Skeletal muscle tissue (tissue), 4 donors: ENCODE data around the gene NSUN7. TPM values are rescaled to one million over a fixed set of nuclear protein-coding genes. Genes with fewer than 3 reads are reported as not detected.

ENCODE experiments used
- H3K27ac ChIP-seq: one replicate; pipeline ENCODE4 v1.7.0; 2013; ENCODE audit warnings: mild to moderate bottlenecking, low read depth, low read length, inconsistent platforms
- H3K27me3 ChIP-seq, 3 donors: one replicate each; pipeline ENCODE4 v1.7.0; 2013; ENCODE audit warnings: low read length in 3 of 3; ENCODE audit not compliant: control insufficient read depth in 3 of 3, insufficient read depth in 3 of 3
- H3K36me3 ChIP-seq, 3 donors: one replicate each; pipeline ENCODE4 v1.7.0; 2013; ENCODE audit warnings: low read length in 3 of 3; ENCODE audit not compliant: control insufficient read depth in 3 of 3, insufficient read depth in 3 of 3
- H3K4me1 ChIP-seq, 3 donors: one replicate each; pipeline ENCODE4 v1.7.0; 2013; ENCODE audit warnings: low read length in 3 of 3, mild to moderate bottlenecking in 3 of 3; ENCODE audit not compliant: control insufficient read depth in 3 of 3, insufficient read depth in 3 of 3
- H3K4me3 ChIP-seq, 3 donors: one replicate each; pipeline ENCODE4 v1.7.0; 2013; ENCODE audit warnings: low read length in 3 of 3
- H3K9ac ChIP-seq, 3 donors: one replicate each; pipeline ENCODE4 v1.7.0; 2013; ENCODE audit warnings: low read length in 3 of 3, mild to moderate bottlenecking in 3 of 3, moderate library complexity in 2 of 3, low read depth in 1 of 3
- H3K9me3 ChIP-seq, 3 donors: one replicate each; pipeline ENCODE4 v1.7.0; 2013; ENCODE audit warnings: low read length in 3 of 3; ENCODE audit not compliant: control insufficient read depth in 3 of 3
- total RNA-seq: library from RNA; depleted of rRNA; stranded (reverse); fragments of >200 nt; gene quantifications from one replicate; pipeline ENCODE4 v1.2.3, GENCODE V29; 2014
- donor health status: Osteomylitis.

The NSUN7 gene
- total RNA-seq, 1 donor from 2014 or later: 2.6 TPM

GRCh38 chr4:40720351-40720750, 29.4 kb upstream of the NSUN7 start:
- Histone ChIP-seq H3K36me3 (no peaks in the 10 kb centered on the region), H3K4me3 (no peak overlapping the region), H3K9me3 (no peaks in the 10 kb centered on the region), H3K27me3 (no peaks in the 10 kb centered on the region), H3K4me1 (no peaks in the 10 kb centered on the region), H3K9ac (no peak overlapping the region), H3K27ac (no peak overlapping the region)

- no peak overlapping the region for H3K27ac ChIP-seq
- no peak overlapping the region for H3K4me3 ChIP-seq
- no peak overlapping the region for H3K9ac ChIP-seq
Observed at GRCh38 chr4:40720916-40721315, 28.8 kb upstream of the NSUN7 start.

GRCh38 chr4:40721730-40722171, 28.0 kb upstream of the NSUN7 start:
- no peaks in the 10 kb centered on the region for H3K4me1 ChIP-seq
- no peak overlapping the region for H3K4me3 ChIP-seq
- no peak overlapping the region for H3K9ac ChIP-seq
- no peaks in the 10 kb centered on the region for H3K36me3 ChIP-seq
- H3K27ac ChIP-seq: peak overlapping the region; percentile 50
- H3K9me3 ChIP-seq: no peaks in the 10 kb centered on the region
- H3K27me3 ChIP-seq: no peaks in the 10 kb centered on the region

More at GRCh38 chr4:40720916-40721315, 28.8 kb upstream of the NSUN7 start:
- Histone ChIP-seq H3K4me1 (no peaks in the 10 kb centered on the region), H3K9me3 (no peaks in the 10 kb centered on the region), H3K36me3 (no peaks in the 10 kb centered on the region), H3K27me3 (no peaks in the 10 kb centered on the region)

GRCh38 chr4:40722576-40723161, 27.1 kb upstream of the NSUN7 start:
- Histone ChIP-seq H3K9ac (no peak overlapping the region), H3K9me3 (no peaks in the 10 kb centered on the region), H3K4me3 (no peak overlapping the region), H3K4me1 (no peaks in the 10 kb centered on the region), H3K27me3 (no peaks in the 10 kb centered on the region), H3K36me3 (no peaks in the 10 kb centered on the region), H3K27ac (peak overlapping the region; percentile 50)

- no peak overlapping the region for H3K4me3 ChIP-seq
- H3K9ac ChIP-seq: no peak overlapping the region
- H3K4me1 ChIP-seq: no peaks in the 10 kb centered on the region
- H3K9me3 ChIP-seq: no peaks in the 10 kb centered on the region
- H3K36me3 ChIP-seq: no peaks in the 10 kb centered on the region
- H3K27ac ChIP-seq: peak overlapping the region; percentile 47
- no peaks in the 10 kb centered on the region for H3K27me3 ChIP-seq
Observed at GRCh38 chr4:40723728-40724127, 26.0 kb upstream of the NSUN7 start.

GRCh38 chr4:40728333-40728732, 21.4 kb upstream of the NSUN7 start:
- H3K9me3 ChIP-seq: no peaks in the 10 kb centered on the region
- peaks cover 3 to 4% (median 4%) of the 10 kb centered on the region in 3 donors for H3K4me1 ChIP-seq

GRCh38 chr4:40729555-40729954, 20.2 kb upstream of the NSUN7 start:
- no peak overlapping the region for H3K9ac ChIP-seq
- peaks cover 0 to 2% (median 0%) of the 10 kb centered on the region in 3 donors for H3K27me3 ChIP-seq
- H3K4me1 ChIP-seq: peaks cover 3 to 4% (median 4%) of the 10 kb centered on the region in 3 donors
- H3K36me3 ChIP-seq: no peaks in the 10 kb centered on the region
- H3K4me3 ChIP-seq: no peak overlapping the region
- no peak overlapping the region for H3K27ac ChIP-seq
- no peaks in the 10 kb centered on the region for H3K9me3 ChIP-seq

More at GRCh38 chr4:40728333-40728732, 21.4 kb upstream of the NSUN7 start:
- Histone ChIP-seq H3K27ac (no peak overlapping the region), H3K36me3 (no peaks in the 10 kb centered on the region), H3K9ac (no peak overlapping the region), H3K4me3 (no peak overlapping the region), H3K27me3 (no peaks in the 10 kb centered on the region)

- H3K4me3 ChIP-seq: no peak overlapping the region
- no peaks in the 10 kb centered on the region for H3K9me3 ChIP-seq
- no peak overlapping the region for H3K27ac ChIP-seq
- H3K4me1 ChIP-seq: peaks cover 3 to 4% (median 4%) of the 10 kb centered on the region in 3 donors
- no peaks in the 10 kb centered on the region for H3K36me3 ChIP-seq
- no peak overlapping the region for H3K9ac ChIP-seq
- H3K27me3 ChIP-seq: peaks cover 0 to 4% (median 0%) of the 10 kb centered on the region in 3 donors
Observed at GRCh38 chr4:40730091-40730679, 19.6 kb upstream of the NSUN7 start.

GRCh38 chr4:40731361-40731760, 18.4 kb upstream of the NSUN7 start:
- no peak overlapping the region for H3K9ac ChIP-seq
- no peaks in the 10 kb centered on the region for H3K36me3 ChIP-seq
- peak overlapping the region; percentile 36 for H3K27ac ChIP-seq
- H3K9me3 ChIP-seq: no peaks in the 10 kb centered on the region
- H3K27me3 ChIP-seq: peaks cover 0 to 4% (median 0%) of the 10 kb centered on the region in 3 donors
- no peak overlapping the region for H3K4me3 ChIP-seq
- peaks cover 3 to 4% (median 4%) of the 10 kb centered on the region in 3 donors for H3K4me1 ChIP-seq

GRCh38 chr4:40731792-40732245, 17.9 kb upstream of the NSUN7 start:
- peak overlapping the region in 1 of 3 donors; percentile 21 for H3K9ac ChIP-seq
- peaks cover 3 to 4% (median 4%) of the 10 kb centered on the region in 3 donors for H3K4me1 ChIP-seq
- peak overlapping the region; percentile 36 for H3K27ac ChIP-seq
- H3K36me3 ChIP-seq: no peaks in the 10 kb centered on the region
- no peak overlapping the region for H3K4me3 ChIP-seq
- peaks cover 0 to 4% (median 0%) of the 10 kb centered on the region in 3 donors for H3K27me3 ChIP-seq
- H3K9me3 ChIP-seq: no peaks in the 10 kb centered on the region
